SK-MEL-5 (cell line): Measurements from ENCODE around the gene ITPR3. TPM values are rescaled to one million over a fixed set of nuclear protein-coding genes. Genes with fewer than 3 reads are reported as not detected.

ENCODE experiments used
- DNase-seq: peaks from one replicate; pipeline ENCODE4 v3.0.0-alpha.2; 2016; ENCODE audit warnings: low read depth, low spot score
- in situ Hi-C: cut with HindIII; loops from 2 replicates; pipeline ENCODE4 v1.10.0; 2016; ENCODE audit warnings: low sequenced_read_pairs, high pct_unique_total_duplicates, low pct_unique_long_range_greater_than_20kb
- total RNA-seq: library from RNA; depleted of rRNA; stranded (reverse); fragments of >200 nt; shearing (Covaris generic); gene quantifications from 2 replicates; pipeline ENCODE4 v1.2.3, GENCODE V29; 2014

The ITPR3 gene
- total RNA-seq, 1 experiment from 2014 or later, result 4.3 TPM

DNA sequence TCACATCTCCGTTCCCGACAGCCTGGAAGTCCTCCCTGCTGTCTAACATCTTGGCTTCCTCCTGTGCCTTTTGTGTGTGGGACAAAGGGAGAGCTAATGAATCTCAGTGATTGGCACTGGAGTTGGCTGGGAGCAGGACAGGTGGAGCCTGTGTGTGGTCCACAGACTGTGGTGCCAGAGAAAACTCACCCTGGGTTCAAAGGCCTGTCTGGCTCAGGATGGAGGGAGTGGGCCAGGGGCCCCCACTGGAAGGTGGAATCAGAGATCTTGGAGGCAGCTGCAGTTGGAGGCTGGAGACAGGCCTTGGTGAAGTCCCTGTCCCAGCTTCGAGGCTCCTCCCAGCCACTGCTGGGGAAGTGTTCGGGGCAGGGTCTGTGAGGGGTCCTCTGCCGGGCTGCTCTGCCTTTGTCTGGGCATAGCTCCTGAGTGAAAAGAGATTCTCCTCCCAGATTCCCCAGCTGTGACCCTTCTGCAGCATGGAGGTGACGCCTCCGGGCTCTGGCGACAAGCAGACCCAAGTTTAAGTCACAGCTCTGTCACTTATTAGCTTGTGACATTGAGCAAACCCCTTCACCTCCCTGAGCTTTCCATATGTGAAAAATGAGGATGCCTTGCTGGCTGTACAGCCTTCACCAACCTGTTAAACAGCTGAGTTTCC, 13.9 kb upstream of the ITPR3 start:
- in situ Hi-C loops, result no loop called here
- no peak for DNase-seq

DNA sequence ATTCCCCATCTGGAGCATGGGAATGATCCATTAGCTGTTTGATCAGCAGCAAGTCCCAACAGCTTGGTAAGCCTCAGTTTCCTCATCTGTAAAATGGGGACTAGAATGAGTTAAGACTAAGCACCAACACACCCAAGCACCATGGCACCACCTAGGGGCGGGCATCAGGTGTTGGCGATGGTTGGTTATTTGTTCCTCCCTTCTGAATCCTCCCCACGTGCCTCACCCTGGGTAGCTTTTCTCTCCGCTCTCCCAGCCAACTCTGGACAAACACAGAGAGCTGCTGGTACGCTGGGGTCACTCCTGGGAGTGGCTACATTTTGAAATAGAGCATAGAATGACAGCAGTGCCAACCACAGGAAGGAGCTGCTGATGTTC, 13.3 kb upstream of the ITPR3 start:
- in situ Hi-C loops, result no loop called here
- peak; percentile 45 for DNase-seq

DNA sequence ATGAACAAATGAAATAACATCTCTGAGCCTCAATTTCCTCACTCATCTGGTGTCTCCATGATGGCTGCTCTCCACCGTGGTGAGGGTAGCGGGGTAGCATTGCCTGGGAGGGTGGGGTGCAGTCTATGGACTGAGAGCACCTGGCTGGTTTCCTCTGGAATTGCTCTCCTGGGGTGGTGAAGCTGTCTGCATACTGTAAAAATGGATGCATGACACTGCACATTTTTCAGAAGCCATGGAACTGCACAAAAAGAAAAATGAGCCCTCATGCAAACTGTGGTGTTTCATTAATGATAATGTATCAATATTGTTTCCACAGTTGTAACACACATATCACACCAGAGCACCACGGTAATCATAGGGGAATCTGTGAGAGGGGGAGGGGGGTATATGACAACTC, 12.1 kb upstream of the ITPR3 start:
- in situ Hi-C loops, result no loop called here
- no peak for DNase-seq

DNA sequence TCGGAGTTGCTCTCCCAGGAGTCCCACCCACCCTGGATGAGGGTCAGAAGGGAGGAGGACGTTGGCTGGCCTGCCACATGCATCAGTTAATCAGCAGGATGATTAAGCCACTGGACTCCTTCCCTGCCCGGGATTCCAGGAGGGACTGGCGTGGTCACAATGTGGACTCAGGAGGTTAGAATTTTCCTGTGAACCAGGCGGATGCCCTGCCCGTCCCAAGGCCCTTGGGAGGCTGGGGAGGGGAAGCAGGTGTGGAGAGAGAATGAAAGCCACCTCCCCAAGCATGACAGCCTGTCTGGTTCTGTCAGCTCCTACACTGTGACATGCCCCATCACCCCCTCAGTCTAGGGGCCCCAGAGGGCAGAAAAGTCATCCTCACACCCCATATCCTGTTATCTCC, 11.6 kb upstream of the ITPR3 start:
- in situ Hi-C loops, result no loop called here
- DNase-seq, result no peak

DNA sequence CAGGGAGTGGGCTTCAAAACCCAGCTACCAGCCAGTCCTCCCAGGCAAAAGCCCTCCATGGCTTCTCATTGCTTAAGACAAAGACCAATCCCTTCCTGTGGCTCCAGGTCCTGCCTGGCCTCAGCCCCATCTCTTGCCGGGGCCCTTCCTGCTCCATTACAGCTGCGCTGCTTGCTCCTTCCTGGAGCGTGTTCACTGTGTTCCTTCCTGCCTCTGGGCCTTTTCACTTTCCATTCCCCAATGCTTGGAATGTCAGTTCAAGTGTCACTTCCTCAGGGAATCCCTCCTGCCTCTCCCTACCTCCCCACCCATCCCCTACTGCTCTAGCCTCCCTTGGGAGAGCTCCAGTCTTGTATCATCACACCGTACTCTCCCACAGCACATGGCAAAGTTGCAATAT, 11.1 kb upstream of the ITPR3 start:
- DNase-seq, result no peak
- in situ Hi-C loops, result no loop called here

DNA sequence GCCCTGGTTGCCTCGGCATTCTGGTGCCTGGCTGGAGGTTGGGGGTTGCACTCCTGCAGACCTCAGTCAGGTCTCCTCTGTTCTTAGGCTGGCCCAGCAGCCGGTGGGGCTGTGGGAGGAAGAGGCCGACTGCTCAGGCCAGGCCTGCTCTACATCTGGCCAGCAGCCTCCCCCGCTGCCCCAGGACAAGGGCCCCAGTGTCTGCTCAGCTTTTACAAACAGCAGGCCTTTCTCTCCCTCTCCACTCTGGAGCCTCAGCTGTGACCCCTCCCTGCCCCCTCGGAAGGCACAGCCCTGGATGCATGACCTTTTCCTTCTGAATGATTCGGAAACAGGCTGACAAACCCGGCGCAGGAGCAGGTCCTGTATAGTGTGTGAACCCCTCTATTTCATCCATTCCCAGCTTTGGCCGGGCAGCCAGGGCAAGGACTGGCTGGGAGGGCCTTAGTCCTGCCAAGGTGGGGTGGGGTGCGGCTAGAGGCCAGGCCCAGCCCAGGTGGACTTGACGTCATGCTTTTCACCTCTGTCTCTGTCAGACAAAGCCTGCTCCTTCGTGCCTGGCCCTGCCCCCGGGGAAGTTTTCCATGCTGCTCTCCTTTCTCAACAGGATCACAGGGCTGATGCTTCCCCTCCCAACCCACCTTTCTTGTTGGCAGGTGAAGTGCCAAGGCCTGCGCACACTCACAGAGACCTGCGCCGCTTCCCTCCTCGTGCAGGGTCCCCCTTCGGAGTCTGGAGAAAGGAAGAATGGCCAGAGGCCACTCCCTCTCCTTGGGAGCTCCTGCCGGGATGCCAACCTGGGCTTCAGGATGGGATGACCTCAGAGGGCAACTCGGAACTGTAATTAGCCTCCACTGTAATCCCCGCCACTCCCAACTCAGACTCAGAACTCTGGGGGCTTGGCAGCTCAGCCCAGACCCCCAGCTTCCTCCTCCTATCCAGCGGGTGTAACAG, 10.1 kb upstream of the ITPR3 start:
- DNase-seq, result peak; percentile 78
- in situ Hi-C loops, result no loop called here

DNA sequence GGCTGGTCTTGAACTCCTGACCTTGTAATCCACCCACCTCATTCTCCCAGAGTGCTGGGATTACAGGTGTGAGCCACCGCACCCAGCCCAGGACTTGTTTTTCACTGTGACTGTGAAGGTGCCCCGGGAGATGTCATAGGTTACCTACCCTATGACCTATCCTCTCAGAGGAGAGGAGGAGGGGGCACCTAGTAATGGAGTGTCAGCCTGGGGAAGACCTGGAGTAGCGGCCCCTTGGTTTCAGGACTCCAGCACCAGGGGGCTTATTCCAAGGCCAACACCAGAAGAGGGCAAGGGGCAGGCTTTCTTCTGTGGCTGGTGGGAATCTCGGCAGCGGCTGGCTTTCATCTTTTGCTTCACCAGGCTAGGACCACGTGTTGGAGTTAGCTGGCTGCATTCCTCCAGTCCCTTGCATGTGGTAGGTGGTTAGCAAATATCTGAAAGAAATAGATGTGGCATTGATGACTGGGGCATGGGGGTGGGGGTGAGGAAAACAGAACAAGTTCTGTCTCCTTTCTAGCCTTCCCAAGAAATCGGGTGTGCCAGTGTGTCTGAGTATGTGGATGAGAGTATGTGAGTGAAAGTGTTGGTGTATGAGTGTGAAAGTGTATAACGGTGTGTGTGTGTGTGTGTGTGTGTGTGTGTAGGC, 7.9 kb upstream of the ITPR3 start:
- in situ Hi-C loops, result no loop called here
- peak; percentile 77 for DNase-seq

DNA sequence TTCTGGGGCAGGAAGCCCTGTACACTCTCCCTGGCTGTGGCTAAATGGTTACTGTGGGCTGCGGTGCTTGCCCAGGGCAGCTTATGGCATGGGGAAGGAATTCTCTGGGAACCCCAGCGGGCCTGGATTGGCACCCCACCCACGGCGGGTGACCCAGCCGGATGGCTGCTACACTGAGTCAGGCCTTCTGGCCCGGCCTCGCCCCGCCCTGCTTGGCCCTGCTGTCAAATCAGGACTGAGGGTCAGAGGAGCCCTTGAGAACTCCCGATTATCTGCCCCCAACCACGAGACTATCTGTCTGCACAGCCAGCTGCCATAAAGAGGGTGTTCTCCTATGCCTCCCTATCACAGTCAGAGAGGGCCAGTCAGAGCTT, 7.3 kb upstream of the ITPR3 start:
- in situ Hi-C loops, result no loop called here
- DNase-seq, result no peak

DNA sequence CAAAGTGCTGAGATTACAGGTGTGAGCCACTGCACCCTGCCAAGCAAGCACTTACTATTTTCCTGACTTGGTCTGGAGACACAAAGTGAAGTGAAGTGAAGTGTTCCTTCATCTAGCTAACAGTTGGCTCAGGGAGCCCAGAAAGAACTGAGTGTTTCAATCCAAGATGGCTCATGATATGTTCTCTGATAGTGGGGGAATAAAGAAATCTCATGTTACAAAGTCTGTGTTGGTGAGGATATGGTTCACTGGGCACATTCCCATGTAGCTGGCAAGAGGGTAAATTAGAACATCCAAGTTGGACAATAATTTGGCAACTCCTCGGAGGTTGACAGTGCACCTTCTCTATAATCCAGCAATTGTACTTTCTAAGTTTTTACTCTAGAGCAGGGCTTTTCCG, 5.0 kb upstream of the ITPR3 start:
- no peak for DNase-seq
- in situ Hi-C loops, result no loop called here

DNA sequence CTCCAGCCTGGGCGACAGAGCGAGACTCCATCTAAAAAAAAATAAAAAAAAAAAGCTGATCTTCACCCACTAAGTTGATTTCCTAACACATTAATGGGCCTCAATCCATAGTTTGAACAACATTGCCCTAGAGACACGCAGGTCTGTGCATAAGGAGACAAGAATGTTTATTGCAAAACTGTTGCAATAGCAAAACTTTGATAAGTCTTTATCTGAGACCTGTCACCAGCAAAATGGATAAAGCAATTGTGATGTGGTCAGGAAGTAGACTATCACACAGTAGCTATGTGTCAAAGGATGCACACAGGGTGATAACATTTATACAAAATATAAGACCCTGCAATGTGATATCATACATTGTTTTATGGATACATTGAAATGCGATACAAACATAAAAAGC, 4.2 kb upstream of the ITPR3 start:
- DNase-seq, result no peak
- in situ Hi-C loops, result no loop called here

DNA sequence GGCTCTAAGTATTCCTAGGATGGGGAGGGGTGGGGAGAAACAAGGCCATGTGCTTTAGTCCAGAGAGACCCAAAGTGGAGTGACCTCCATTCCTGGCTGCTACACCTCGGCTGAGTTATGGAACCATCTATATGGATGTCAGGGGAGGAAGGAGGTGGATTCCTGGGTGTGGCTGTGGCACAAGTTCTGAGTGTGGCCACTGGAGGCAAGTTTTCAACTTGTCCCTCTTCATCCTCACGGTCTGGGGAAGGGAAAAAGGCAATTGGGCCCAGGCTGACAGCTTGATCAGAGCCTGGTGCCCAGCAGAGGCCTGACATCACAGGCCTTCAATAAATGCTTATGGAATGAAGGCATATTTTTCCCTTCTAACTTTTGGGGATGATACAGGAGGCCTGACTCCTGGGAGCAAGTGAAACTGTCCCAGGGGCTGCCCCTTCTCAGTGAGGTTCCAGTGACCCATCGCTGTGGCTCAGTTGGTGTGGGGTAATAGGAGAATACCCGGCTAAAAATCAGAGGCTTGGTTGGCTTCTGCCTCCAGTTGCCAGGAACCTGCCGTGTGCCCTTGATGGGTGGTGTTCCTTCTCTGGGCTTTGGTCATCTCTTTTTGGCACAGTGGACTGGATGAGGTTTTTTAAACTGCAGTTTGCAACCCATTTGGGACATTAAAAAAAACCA, 1.8 kb upstream of the ITPR3 start:
- in situ Hi-C loops, result no loop called here

DNA sequence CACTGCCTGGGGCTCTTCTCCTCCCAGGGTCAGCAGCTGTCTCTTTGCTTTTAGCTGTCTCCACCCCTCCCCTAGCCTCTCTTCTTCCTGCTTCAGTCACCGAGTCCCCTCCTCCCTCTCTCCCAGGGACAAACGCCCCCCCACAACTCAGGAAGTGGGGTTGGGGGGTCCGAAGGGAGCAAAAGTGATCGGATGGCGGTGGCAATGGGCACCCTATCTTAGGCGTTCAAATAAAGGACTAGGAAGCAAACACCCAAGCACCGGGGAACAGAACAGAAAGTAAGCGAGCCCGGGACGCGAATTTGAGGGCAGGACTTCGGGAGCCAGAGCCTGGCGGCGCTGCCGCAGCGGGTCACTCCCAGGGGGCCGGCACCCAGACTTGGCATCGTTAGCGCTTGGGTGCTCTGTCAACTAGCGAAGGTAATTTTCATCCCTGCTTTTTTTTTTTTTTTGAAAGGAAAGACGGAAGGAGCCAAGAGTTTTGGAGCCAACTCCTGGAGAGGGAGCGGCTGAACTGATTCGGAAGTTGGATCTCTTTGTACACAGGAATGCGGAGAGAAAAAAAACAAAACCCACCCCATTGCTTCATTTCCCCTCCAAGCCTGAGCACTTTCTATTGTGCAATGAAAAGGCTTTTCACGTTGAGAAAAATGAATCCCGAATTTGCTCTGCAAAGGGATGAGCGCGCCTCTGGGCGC, 815 bp upstream of the ITPR3 start:
- in situ Hi-C loops, result no loop called here
- DNase-seq, result no peak

More for the DNA sequence above, 1.8 kb upstream of the ITPR3 start:
- no peak for DNase-seq

DNA sequence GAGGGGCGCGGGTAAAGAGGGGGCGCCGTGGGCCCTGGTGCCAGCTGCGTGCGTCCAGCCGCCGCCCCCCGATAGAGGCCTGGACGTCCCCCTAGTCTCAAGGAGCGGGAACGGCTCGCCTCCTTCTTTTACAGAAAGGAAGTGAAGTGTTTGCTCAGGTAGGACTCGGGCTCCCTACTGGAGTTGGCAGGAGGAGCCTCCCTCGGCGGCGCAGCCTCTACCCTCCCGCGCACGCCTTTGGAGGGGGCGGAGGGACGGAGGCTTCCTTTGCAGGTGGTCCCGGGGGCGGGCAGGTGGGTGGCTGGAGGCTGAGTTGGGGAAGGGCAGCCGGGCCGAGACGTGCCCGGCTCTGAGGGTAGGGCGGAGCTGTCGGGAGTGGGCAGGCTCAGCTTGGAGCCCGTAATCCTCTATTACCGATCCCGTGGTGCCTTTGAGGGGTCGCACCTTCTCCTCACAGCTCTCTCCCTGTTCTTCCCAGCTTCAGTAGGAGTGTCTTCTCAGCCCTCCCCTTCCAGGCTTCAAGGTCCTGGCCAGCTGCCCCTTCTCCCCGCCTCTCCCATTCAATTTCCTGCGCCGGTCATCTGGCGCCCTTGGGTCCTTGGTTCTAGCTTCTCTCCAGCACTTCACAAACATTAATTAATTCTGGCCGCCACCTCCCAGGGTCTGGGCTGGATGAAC, 728 bp downstream of the ITPR3 start:
- no peak for DNase-seq
- in situ Hi-C loops, result no loop called here

DNA sequence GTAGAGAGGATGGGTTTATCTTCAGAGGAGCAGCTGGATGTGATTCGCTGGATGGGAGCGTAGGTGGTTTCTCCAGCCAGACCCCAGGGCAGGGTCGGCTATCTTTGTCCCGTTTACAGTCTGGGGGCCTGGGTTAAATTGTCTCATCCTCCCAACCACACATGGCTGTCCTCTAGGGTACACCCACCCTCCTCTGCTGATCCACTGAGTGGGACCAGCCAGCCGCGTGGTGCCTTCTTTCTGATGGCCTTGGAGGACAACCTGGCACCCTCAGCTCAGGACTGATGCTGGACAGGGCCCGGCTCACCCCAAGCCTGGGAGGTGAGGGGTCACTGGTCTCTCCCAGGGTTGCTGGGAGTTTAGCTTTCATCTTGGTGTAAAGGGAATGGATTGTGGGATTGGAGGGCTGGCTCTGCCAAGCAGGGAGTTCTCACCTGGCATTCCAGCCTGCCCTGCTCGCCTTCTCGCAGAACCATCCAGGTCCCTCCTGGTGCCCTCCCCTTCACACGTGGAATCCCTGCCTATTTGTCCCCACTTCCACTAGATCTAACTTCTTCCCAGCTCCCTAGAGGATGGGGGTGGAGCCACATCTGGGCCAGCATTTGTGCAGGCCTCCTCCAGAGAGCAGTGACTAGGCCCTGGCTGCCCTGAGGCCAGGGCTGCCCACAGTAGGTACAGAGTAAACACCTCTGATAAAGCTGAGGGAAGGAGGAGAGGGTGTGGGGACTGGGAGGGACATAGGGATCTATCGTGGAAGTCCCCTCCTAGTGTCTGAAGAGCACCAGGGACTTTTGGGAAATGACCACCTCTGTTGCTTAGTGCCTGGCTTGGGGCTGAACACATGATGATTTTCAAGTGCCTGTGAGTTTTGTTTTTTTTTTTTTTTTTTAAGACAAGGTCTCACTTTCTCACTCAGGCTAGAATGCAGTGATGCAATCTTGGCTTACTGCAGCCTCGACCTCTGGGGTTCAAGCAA, 1.6 kb downstream of the ITPR3 start:
- in situ Hi-C loops, result no loop called here
- no peak for DNase-seq

DNA sequence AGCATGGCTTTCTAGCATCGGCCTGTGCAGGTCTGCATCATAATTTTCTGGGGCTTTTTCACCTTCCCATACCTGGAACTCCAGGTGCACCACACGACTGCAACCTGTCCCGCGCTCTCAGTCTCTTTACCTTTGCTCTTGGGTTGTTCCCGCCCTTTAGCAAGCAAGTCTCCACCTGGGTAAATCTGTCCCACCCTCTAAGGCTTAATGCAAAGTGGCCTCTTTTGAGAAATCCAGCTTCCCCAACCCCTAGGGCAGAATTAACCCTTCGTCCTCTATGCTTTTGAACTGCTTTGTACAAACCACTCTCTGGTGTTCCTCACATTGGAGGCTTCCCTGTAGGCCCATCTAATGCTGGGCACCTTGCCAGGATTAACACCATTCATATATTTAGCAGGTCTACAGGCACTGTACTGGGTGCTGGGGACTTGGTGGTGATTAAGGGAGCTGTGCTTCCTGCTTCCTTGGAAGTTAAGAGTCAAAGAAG, 2.8 kb downstream of the ITPR3 start:
- no peak for DNase-seq

DNA sequence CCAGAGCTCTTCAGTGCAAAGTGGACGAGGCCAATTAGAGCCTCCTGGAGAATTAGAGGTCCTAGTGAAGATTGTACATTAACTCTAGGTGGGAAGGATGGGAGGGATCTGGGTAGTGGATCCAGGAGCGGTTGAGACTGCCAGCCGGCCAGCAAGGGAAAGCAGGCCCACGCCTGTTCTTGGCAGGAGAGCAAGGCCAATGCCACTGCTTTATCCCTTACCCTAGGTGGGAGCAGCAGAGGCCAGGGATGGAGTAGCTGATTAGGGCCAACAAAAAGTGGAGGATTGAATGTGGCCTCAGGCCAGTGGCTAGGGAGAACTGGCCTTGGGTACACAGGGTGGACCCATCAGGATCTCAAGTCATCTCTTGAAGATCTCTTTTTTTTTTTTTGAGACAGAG, 3.7 kb downstream of the ITPR3 start:
- in situ Hi-C loops, result no loop called here
- no peak for DNase-seq

More for the DNA sequence above, 2.8 kb downstream of the ITPR3 start:
- in situ Hi-C loops, result no loop called here
